Stimulated activated CD4-positive, alpha-beta T cell treated with anti-CD3 and anti-CD28 coated beads, Interleukin-4, amount 100 ng/mL, for 1 hour (primary cell): ENCODE measurements around the gene ADARB2.
A peak's percentile ranks its signal among the peaks of the same experiment; 100 is the strongest.
"Not testable (repeated sequence)": the region's sequence is repeated elsewhere in the genome, so short reads cannot be mapped to it uniquely, and the experiment has no call there.

ENCODE experiments used
- DNase-seq: peaks from one replicate; pipeline ENCODE4 v3.0.0-alpha.2; 2020

ADARB2 gene

GRCh38 chr10:1451362-1451888 is 285.9 kb downstream of the ADARB2 start:
- no peak for DNase-seq

GRCh38 chr10:1449572-1450205 is 287.6 kb downstream of the ADARB2 start:
- DNase-seq = no peak

- DNase-seq = no peak
Observed at GRCh38 chr10:1449021-1449420, 288.3 kb downstream of the ADARB2 start.

GRCh38 chr10:1448252-1448930 is 288.9 kb downstream of the ADARB2 start:
- no peak for DNase-seq

GRCh38 chr10:1444826-1445225 is 292.5 kb downstream of the ADARB2 start:
- no peak for DNase-seq

GRCh38 chr10:1440897-1441296 is 296.4 kb downstream of the ADARB2 start:
- no peak for DNase-seq

- no peak for DNase-seq
Observed at GRCh38 chr10:1434912-1435692, 302.2 kb downstream of the ADARB2 start.

- DNase-seq = no peak
Observed at GRCh38 chr10:1434202-1434601, 303.1 kb downstream of the ADARB2 start.

GRCh38 chr10:1432161-1432560 is 305.2 kb downstream of the ADARB2 start:
- DNase-seq = no peak

- DNase-seq = no peak
Observed at GRCh38 chr10:1431229-1431628, 306.1 kb downstream of the ADARB2 start.

- not testable (repeated sequence) for DNase-seq
Observed at GRCh38 chr10:1427521-1428186, 309.7 kb downstream of the ADARB2 start.

GRCh38 chr10:1426786-1427185 is 310.5 kb downstream of the ADARB2 start:
- no peak for DNase-seq

GRCh38 chr10:1425879-1426278 is 311.4 kb downstream of the ADARB2 start:
- DNase-seq = no peak

GRCh38 chr10:1424648-1425047 is 312.7 kb downstream of the ADARB2 start:
- DNase-seq = no peak

- DNase-seq = no peak
Observed at GRCh38 chr10:1423676-1424253, 313.6 kb downstream of the ADARB2 start.

GRCh38 chr10:1422275-1422674 is 315.1 kb downstream of the ADARB2 start:
- no peak for DNase-seq

GRCh38 chr10:1420661-1421362 is 316.5 kb downstream of the ADARB2 start:
- peak; percentile 66 for DNase-seq

- no peak for DNase-seq
Observed at GRCh38 chr10:1419796-1420610, 317.3 kb downstream of the ADARB2 start.

- DNase-seq = no peak
Observed at GRCh38 chr10:1418031-1418550, 319.2 kb downstream of the ADARB2 start.

GRCh38 chr10:1417574-1417973 is 319.8 kb downstream of the ADARB2 start:
- no peak for DNase-seq

GRCh38 chr10:1416456-1417037 is 320.8 kb downstream of the ADARB2 start:
- no peak for DNase-seq
